Dermis blood vessel endothelial cell (primary cell): ENCODE results near the gene EDN1. TPM values are rescaled to one million over a fixed set of nuclear protein-coding genes. Genes with fewer than 3 reads are reported as not detected.

Source experiments
- DNase-seq: peaks from one replicate; pipeline ENCODE4 v3.0.0; 2010
- total RNA-seq: library from RNA; depleted of rRNA; stranded (reverse); fragments of >200 nt; gene quantifications from 2 replicates; pipeline ENCODE4 v1.2.3, GENCODE V29; 2014

The EDN1 gene
- total RNA-seq, 1 donor from 2014 or later: 438 TPM

DNA sequence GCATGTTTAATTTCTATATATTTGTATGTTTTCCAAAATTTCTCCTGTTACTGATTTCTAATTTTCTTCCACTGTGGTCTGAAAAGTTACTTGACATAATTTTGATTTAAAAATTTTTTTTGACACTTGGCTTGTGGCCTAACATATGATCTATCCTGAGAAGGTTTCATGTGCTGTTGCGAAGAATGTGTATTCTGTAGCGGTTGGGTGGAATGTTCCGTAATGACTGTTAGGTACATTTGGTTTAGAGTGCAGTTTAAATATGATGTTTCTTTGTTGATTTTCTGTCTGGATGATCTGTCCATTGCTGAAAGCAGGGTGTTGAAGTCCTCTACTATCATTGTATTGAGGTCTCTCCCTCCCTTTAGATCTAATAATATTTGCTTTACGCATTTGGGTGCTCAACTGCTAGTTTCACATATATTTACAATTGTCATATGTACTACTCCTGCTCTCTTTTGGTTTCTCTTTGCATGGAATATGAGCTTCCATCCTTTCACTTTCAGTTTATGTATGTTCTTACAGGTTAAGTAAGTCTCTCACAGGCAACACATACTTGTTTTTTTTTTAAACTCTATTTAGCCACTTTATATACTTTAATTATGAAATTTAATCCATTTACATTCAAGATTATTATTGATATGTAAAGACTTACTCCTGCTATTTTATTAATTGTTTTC, 19.5 kb upstream of the EDN1 start:
- no peak for DNase-seq

DNA sequence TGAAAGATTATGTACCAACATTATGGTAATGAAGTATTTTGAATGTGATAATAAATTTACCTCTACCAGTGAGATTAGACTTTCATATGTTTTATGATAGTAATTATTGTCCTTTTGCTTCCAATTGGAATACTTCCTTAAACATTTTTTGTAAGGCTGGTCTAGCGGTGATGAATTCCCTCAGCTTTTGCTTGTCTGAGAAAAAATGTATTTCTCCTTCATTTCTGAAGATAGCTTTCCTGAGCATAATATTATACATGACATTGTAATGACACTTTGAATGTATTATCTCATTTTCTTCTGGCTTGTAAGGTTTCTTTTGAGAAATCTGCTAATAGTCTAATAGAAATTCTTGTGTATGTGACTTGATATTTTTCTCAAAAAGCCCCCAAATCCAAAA, 18.6 kb upstream of the EDN1 start:
- no peak for DNase-seq

DNA sequence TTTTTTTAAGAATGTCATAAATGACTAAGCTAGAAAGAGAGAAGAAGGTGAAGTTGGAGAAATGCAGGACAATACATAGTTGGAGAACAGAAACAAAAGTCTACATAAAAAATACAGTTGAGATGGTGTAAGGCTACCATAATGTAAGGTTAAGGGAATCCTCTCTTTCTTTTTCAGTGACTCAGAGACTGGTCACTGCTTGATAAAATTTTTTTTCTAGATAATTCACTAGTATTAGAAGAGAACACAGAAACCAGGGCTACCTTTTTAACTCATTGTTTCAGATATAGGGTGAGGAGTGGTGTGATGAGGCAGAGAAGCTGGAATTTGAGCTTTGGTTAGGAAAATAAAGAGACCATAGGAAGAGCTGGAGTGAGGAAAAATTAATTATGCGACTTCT, 18.2 kb upstream of the EDN1 start:
- DNase-seq: no peak

DNA sequence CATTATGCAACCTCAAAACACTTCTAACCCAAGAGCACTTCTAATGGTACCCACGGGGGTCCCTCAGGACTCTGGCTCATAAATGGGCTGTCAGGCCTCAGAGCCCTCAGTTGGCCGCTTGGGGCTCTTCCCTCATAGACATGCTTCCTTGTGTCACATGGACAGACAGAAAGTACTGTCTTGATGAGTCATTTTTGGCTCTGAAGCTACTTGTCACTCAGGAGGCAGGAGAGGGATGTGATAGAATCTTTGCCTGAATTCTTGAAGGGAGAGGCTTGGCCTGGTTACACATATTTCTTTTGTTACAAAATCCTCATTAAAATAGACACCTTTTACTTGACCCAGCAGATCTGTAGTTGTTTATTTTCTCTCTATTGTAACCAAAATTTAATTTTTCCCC, 15.1 kb upstream of the EDN1 start:
- DNase-seq: no peak

GRCh38 chr6:12276930-12277315, 13.2 kb upstream of the EDN1 start:
- no peak for DNase-seq

GRCh38 chr6:12277386-12277785, 12.8 kb upstream of the EDN1 start:
- no peak for DNase-seq

- no peak for DNase-seq
These were observed 11.2 kb upstream of the EDN1 start for GRCh38 chr6:12278915-12279314.

DNA sequence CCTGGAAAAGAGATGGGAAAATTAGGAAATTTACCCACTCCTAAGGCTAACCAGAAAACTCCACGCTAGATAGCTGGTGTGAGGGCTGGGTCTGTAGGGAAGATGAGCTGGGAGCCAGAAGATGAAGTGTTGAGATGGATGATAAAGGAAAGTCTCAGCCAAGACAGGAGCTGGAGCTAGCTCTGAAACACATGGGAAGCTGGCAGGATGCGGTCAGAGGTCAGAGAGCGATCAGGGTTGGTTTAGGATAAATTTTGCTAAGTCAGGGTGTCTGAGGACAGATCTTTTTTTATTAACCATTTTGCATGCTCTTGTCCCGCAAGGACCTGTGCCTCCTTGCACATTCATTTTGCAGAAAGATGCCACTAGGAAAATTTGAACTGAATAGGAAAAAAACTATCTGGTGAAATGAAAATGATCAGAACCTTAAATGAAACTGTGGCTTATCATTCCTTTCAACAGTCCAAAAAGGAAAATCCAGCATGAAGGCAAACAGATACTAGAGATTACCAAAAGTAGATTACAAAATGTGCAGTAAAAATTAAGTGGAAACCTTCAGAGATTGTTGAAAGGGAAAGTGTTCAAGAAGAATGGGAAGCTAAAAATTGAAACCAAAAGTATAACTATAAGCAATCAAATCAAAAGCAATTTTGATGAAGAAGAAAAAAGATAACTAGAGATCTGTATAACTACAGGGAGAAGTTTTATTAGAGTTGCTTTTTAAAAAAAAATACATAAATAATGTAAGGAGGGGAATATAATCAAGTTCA, 10.7 kb upstream of the EDN1 start:
- no peak for DNase-seq

DNA sequence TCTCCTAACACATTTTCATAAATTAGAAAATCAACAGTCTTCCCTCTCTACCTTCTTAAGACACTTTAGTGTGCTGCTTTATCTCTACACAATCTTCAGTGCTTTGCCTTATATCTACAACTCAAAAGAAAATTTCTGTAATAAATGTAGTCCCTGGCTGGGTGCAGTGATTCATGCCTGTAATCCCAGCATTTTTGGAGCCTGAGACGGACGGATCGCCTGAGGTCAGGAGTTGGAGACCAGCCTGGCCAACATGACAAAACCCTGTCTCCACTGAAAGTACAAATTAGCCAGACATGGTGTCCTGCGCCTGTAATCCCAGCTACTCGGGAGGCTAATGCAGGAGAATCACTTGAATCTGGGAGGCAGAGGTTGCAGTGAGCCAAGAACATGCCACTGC, 9.7 kb upstream of the EDN1 start:
- no peak for DNase-seq

GRCh38 chr6:12280902-12281301, 9.3 kb upstream of the EDN1 start:
- no peak for DNase-seq

GRCh38 chr6:12283904-12284303, 6.3 kb upstream of the EDN1 start:
- no peak for DNase-seq

GRCh38 chr6:12286373-12287110, 3.6 kb upstream of the EDN1 start:
- no peak for DNase-seq

DNA sequence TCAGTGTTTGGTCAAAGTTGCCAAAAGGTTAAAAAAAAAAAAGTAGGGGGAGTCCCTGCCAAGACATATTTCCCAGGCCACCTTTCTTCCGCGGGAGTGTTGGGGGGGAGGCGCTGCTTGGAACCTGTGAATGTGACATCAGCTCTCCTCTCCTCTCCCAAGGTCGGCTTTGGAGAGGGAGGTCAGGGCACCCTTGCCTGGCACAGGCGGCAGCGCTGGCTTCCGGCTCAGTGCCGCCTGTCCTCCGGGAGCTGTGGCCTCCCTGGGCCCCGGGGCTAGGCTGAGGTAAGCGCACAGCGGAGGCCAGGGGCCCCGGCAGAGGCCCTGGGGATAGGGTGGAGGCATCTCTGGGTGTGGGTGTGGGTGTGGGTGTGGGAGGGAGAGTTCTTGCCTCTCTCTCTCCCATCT, 1.9 kb upstream of the EDN1 start:
- DNase-seq: no peak

DNA sequence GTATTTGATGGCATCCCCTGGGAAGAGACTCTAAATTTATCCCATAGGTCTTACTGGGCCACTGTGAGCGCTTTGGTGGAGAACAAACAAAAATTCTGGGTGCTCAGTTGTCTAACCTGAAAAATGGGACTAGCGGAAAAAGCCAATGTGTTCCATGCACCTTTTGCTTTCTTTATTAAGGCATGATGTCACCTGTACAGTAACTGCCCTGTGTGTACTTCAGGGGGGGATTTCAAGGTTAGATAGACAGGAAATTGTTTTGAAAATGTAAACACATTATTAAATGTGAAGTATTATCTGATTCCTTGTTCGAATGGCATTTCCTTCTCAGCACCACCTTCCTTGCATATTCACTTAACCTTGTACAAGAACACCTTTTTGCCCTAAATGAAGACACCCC, 1.2 kb upstream of the EDN1 start:
- DNase-seq: peak; percentile 41

DNA sequence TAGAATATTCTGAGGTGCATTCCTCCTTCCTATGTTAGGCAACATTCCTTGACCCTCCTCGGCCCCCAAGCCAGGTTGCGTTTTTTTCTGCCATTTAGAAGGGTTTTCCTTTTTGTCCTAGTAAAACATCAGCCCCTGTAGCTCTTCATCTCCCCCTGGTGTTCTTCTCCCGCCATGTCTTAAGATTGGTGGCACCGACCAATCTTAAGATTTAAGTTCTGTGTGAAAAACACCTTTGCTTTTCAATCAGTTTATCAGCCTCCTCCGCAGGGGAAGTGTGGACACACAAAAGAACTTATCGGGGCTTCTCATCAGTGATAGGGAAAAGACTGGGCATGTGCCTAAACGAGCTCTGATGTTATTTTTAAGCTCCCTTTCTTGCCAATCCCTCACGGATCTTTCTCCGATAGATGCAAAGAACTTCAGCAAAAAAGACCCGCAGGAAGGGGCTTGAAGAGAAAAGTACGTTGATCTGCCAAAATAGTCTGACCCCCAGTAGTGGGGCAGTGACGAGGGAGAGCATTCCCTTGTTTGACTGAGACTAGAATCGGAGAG, 719 bp upstream of the EDN1 start:
- peak; percentile 88 for DNase-seq

DNA sequence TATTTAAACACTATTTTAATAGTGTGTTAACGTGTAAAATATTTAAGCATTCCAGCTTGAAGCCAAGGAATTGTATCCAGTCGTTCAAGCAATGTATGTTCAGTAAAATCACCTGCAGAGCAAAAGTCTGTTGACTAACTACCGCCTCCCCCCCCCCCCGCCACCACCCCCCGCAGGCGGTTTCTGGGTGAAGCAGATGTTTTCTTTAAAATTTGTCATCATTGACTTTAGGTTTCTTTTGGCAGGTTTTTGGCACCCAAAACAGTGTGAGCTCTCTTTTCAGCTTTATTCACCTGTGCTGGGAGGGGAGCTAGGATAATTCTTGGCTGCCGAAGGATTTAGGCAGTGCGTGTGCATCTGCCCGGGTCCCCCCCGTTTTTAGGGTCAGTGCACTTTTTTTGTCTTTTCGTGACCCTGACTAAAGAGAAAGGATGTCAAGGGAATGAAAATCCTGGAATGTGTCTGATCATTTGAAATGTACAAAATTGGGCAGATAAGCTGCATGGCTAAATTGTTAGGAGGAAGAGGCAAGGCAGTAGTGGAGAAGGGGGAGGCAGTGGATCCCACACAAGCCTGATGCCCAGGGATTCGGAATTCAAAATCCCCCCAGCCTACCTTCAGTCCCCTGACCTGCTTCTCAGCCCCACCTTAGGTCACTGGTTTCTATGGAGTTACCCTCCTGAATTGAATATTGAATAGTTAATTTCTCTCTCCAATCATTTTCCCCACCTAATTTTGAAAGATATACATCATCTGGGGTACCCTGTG, 1.1 kb downstream of the EDN1 start:
- peak; percentile 22 for DNase-seq

DNA sequence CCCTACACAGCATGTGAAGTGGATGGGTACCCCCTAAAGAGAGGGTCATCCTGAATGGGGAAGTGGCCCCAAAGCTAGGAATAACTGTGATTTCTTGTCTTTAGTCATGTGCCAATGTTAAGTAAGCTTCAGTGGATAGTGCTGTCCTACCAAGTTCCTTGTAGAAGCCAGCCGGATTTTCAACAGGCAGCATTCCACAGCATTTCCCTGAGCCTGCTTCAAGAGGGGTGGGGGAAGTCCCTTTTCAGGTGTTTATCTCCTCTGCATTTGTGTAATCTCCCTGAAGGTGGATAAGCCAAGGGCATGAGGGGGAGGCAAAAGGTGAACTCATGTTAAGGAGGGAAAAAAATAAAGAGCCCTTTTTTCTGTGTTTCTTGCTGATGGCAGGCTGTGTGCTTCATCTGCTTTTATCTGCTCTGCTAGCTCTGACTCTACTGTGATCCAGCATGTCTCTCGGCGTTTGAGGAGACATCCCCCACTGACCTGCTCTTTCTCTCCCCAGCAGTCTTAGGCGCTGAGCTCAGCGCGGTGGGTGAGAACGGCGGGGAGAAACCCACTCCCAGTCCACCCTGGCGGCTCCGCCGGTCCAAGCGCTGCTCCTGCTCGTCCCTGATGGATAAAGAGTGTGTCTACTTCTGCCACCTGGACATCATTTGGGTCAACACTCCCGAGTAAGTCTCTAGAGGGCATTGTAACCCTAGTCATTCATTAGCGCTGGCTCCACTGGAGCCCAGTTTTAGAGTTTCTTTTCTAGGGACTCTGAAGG, 1.9 kb downstream of the EDN1 start:
- DNase-seq: peak; percentile 34

DNA sequence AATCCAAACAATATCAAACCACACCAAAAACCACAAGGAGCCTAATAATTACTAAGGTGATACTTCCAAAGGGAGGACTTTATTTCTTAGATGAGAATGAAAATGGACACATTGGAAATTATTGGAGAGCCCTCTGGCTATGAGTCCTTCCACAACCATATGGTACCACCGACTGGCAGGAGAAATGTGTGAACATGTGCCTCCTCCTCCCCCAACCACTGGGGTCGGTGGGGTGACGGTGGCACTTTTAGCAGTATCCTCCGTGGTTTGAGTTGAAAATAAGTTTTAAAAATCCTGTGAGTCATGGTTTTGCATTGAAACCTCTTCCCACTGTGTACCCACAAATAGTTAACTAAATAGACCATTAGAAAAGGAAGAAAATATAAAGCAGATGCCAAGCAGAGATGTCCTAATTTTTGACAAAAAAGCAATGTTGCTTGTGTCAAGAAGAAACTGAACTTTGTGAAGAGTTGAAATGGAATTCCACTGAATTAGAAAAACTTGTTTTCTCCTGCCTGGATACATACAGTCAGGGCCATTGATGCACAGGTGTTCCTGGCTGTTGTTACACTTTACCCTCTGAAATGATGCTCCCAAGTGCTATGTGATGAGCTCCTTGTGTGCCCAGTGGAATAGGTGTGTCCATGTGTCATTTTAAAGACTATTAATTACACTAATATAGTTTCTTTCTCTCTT, 3.2 kb downstream of the EDN1 start:
- peak; percentile 27 for DNase-seq

DNA sequence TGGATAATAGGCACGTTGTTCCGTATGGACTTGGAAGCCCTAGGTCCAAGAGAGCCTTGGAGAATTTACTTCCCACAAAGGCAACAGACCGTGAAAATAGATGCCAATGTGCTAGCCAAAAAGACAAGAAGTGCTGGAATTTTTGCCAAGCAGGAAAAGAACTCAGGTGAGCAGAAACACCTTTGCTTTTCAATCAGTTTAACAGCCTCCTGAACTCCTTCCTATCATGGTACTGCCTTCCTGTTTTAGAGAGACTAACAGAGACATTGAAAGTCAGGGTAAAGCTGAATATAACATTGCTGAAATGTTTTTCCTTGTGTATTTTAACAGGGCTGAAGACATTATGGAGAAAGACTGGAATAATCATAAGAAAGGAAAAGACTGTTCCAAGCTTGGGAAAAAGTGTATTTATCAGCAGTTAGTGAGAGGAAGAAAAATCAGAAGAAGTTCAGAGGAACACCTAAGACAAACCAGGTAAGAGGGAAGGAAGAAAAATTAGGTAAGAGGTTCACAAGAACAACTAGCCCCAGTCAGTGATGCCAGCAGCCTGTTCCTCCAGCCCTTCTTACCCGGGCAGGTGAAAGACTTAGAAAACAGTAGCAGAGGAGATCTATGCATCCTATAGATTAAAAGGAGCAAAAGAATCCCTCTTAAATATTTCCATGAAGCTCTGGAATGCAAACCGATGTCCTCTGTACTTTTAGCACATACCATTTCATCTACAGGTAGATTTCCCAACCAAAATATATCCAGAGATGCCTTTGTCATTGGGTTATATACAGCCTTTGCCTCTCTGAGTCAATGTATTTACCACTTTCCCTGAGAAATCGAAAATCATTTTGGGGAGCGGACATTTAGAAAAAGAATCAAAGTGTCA, 4.0 kb downstream of the EDN1 start:
- peak; percentile 27 for DNase-seq

DNA sequence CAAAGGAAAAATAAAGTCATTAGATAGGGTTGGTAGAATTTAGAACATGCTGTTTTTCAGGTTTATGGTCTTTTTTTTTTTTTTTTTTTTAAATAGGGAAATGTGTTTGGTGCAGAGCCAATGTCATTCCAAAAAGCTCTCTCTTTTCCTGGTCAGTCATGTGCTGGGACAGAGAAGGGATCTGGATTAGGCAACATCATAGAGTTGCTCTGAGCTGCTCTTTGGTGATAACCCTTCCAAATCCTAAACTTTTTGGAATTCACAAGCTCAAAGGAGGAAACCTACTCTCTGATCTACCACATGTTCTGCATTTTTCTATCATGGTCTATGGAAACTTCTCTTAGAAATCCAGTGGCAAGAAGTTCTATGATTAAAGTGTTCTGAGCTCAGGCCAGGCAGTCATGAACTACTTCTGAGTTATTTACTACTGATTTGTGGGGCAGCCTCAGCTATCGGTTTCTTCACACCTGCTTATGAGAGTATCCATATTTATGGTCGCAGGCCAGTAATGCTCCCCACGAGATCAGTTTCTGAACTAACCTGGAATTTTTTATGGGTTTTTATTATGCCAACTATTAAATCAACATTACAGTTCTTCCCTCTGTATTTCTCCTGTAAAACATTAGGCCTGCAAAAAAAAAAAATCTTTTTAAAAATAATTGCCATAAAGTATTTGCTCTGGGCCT, 4.8 kb downstream of the EDN1 start:
- peak; percentile 40 for DNase-seq
